ENCODE data around the gene MALAT1. TPM values are rescaled to one million over a fixed set of nuclear protein-coding genes. Genes with fewer than 3 reads are reported as not detected.

Gene MALAT1
- total and polyA plus RNA-seq, 2 of the 13 experiments (the other 11 are each of a cell fraction or from before 2014, with no cell fraction given), result 143 to 1,237 TPM

DNA sequence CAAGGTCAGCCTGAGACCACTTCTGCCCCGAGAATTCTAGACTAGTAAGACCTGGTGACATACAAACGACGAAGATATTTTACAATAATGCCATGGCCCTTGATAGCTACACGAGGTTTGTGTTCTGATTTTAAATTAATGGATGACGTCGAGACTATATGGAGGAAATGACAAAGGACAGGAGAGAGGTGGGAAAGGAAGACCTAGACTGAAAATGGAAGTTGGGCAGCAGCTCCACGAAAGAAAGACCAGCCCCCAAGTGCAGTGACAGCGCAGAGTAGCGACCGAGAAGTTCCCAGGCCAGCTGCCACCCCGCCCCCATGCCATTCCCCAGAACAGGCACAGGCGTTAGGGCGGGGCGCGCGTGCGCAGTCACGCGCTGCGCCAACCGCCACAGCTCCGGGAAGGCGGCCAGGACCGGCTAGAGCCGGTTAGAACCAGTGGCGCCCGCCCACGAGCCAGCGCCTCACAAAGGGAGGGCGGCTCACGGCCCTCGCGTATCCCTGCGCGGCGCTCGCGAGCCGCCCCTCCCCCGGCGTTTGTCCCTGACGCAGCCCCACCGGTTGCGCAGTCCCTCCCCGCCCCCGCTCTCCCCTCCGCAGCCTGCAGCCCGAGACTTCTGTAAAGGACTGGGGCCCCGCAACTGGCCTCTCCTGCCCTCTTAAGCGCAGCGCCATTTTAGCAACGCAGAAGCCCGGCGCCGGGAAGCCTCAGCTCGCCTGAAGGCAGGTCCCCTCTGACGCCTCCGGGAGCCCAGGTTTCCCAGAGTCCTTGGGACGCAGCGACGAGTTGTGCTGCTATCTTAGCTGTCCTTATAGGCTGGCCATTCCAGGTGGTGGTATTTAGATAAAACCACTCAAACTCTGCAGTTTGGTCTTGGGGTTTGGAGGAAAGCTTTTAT is 1.5 kb upstream of the MALAT1 start:
- WGBS (ENCODE audit: low lambda C conversion rate), result 3% methylated on average over 10 of the region's 61 CpGs
- POLR2A ChIA-PET, result interaction anchor here (0.6 to 27.3 kb wide), 35 partner anchors 9 to 1332 kb away, joined by 3 to 1590 read pairs (median 7); partner anchors contain the start of genes DPF2, NEAT1, PCNX3 and SCYL1
- Histone ChIP-seq H3K36me3 (replicated peaks in 1 of 2; ENCODE audit: control insufficient read depth in 1 of 2, insufficient read depth in 2 of 2, low read length in 2 of 2) (peaks cover 0 to 10% of the 10 kb centered on the region in 2 experiments; a peak in 1 of 5 replicates), H3K4me3 (replicated peaks in 1 of 3; ENCODE audit: insufficient read depth in 1 of 3, low read depth in 2 of 3, low read length in 3 of 3) (peak overlapping the region; percentile 85 to 93 (median 89)), H3K9ac (ENCODE audit: insufficient read depth, low read depth, low read length) (peak overlapping the region; percentile 99), H3K4me1 (ENCODE audit: insufficient read depth, low read length) (peaks cover 37% of the 10 kb centered on the region), H3K4me2 (ENCODE audit: low read depth, low read length) (peak overlapping the region; percentile 96), H3K27ac (ENCODE audit: extremely low read length, insufficient read depth, low read length) (peak overlapping the region; percentile 100), H3K79me2 (ENCODE audit: insufficient read depth, low read length) (peaks cover 48% of the 10 kb centered on the region), H3K9me3 (ENCODE audit: low read length) (no peaks in the 10 kb centered on the region), H2AFZ (ENCODE audit: low read length) (no peak overlapping the region), H4K20me1 (ENCODE audit: insufficient read depth, low read length) (peaks cover 27% of the 10 kb centered on the region), H3K27me3 (ENCODE audit: control insufficient read depth in 1 of 2, insufficient read depth in 2 of 2, low read length in 2 of 2) (no peaks in the 10 kb centered on the region; a peak in 2 of 5 replicates)
- in situ Hi-C loops (cut with HindIII; ENCODE audit: extremely low pct_ligation_motif_present, low pct_unique_long_range_greater_than_20kb) (loop anchor here (5.0 kb wide), 1 partner anchor 75 kb away; the partner anchor contains the start of gene NEAT1), intact Hi-C loops (cut with micrococcal nuclease; ENCODE audit: unreplicated experiment) (no loop called here)
- DNase-seq (ENCODE audit: low spot score) (peak; percentile 95), ATAC-seq (peak; percentile 88), FAIRE-seq (no peak)
- CTCF ChIA-PET (ENCODE audit: low intra/inter-chr PET ratio, low total read pairs), result no interaction called here
- no TSS peak for BruUV-seq (replicated peaks)
- TF ChIP-seq TOE1 (CRISPR knock-in tag; IDR thresholded peaks at IDR 0.05) (no peak), ZNF138 (CRISPR knock-in tag; IDR thresholded peaks at IDR 0.05; ENCODE audit: low read depth) (no peak), TAF1 (CRISPR knock-in tag; IDR thresholded peaks at IDR 0.05) (peak; percentile 86; the same call in 1 of the 2 replicates), SSRP1 (CRISPR knock-in tag; IDR thresholded peaks at IDR 0.05) (no peak; the same call in 1 of the 2 replicates), ZNF180 (CRISPR knock-in tag; IDR thresholded peaks at IDR 0.05; ENCODE audit: borderline replicate concordance, low read depth) (no peak), EHMT2 (IDR thresholded peaks at IDR 0.05; ENCODE audit: borderline replicate concordance, low read depth, low read length) (no peak), KDM5B (CRISPR knock-in tag; IDR thresholded peaks at IDR 0.05; ENCODE audit: borderline replicate concordance) (peak; percentile 90; the same call in 1 of the 2 replicates), YEATS2 (CRISPR knock-in tag; IDR thresholded peaks at IDR 0.05; ENCODE audit: borderline replicate concordance) (peak; percentile 90)
- TF ChIP-seq, protein P1, sequence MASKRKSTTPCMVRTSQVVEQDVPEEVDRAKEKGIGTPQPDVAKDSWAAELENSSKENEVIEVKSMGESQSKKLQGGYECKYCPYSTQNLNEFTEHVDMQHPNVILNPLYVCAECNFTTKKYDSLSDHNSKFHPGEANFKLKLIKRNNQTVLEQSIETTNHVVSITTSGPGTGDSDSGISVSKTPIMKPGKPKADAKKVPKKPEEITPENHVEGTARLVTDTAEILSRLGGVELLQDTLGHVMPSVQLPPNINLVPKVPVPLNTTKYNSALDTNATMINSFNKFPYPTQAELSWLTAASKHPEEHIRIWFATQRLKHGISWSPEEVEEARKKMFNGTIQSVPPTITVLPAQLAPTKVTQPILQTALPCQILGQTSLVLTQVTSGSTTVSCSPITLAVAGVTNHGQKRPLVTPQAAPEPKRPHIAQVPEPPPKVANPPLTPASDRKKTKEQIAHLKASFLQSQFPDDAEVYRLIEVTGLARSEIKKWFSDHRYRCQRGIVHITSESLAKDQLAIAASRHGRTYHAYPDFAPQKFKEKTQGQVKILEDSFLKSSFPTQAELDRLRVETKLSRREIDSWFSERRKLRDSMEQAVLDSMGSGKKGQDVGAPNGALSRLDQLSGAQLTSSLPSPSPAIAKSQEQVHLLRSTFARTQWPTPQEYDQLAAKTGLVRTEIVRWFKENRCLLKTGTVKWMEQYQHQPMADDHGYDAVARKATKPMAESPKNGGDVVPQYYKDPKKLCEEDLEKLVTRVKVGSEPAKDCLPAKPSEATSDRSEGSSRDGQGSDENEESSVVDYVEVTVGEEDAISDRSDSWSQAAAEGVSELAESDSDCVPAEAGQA (IDR thresholded peaks at IDR 0.05; ENCODE audit: low read depth), result no peak; the same call in 1 of the 2 replicates
- TF ChIP-seq, protein P1 (CRISPR knock-in tag; IDR thresholded peaks at IDR 0.05; ENCODE audit: borderline replicate concordance), result no peak
- TF ChIP-seq, protein P2, sequence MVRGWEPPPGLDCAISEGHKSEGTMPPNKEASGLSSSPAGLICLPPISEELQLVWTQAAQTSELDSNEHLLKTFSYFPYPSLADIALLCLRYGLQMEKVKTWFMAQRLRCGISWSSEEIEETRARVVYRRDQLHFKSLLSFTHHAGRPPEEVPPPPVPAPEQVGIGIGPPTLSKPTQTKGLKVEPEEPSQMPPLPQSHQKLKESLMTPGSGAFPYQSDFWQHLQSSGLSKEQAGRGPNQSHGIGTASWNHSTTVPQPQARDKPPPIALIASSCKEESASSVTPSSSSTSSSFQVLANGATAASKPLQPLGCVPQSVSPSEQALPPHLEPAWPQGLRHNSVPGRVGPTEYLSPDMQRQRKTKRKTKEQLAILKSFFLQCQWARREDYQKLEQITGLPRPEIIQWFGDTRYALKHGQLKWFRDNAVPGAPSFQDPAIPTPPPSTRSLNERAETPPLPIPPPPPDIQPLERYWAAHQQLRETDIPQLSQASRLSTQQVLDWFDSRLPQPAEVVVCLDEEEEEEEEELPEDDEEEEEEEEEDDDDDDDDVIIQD (CRISPR knock-in tag; IDR thresholded peaks at IDR 0.05; ENCODE audit: low read depth), result peak; percentile 58; the same call in 1 of the 2 replicates
- TF ChIP-seq, protein P3, sequence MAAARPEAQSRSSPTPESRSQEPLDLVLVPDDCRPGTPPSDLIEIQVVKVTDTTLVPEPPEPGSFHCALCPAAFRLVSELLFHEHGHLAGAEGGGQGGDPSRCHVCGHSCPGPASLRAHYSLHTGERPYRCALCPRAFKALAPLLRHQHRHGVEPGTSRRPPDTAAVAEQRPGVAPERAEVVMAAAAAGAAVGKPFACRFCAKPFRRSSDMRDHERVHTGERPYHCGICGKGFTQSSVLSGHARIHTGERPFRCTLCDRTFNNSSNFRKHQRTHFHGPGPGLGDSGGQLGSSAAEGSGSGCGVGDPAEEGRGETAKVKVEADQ (CRISPR knock-in tag; IDR thresholded peaks at IDR 0.05; ENCODE audit: borderline replicate concordance), result peak; percentile 35; the same call in 1 of the 2 replicates
- TF ChIP-seq, protein P4, sequence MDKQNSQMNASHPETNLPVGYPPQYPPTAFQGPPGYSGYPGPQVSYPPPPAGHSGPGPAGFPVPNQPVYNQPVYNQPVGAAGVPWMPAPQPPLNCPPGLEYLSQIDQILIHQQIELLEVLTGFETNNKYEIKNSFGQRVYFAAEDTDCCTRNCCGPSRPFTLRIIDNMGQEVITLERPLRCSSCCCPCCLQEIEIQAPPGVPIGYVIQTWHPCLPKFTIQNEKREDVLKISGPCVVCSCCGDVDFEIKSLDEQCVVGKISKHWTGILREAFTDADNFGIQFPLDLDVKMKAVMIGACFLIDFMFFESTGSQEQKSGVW (CRISPR knock-in tag; IDR thresholded peaks at IDR 0.05; ENCODE audit: borderline replicate concordance), result no peak

Data from HepG2 (cell line).